SJSA1 (cell line): ENCODE results near the gene RUNX3. TPM values are rescaled to one million over a fixed set of nuclear protein-coding genes. Genes with fewer than 3 reads are reported as not detected.

ENCODE experiments used
- DNase-seq, 2 experiments: peaks; one replicate each; pipeline ENCODE4 v3.0.0-alpha.2; 2015 to 2020; ENCODE audit warnings: low spot score in 2 of 2, low read depth in 1 of 2
- H3K27ac ChIP-seq: fragments of 250-450 bp; sonication (Bioruptor Pico); 2 replicates; pipeline ENCODE4 v1.5.1; 2020; ENCODE audit warnings: mild to moderate bottlenecking, moderate library complexity
- H3K27me3 ChIP-seq: fragments of 250-450 bp; sonication (Bioruptor Pico); replicated peaks from 2 replicates; pipeline ENCODE4 v1.5.1; 2020; ENCODE audit warnings: mild to moderate bottlenecking, moderate library complexity
- H3K36me3 ChIP-seq: fragments of 250-450 bp; sonication (Bioruptor Pico); 2 replicates; pipeline ENCODE4 v1.5.1; 2020; ENCODE audit warnings: mild to moderate bottlenecking
- H3K4me1 ChIP-seq: fragments of 250-450 bp; sonication (Bioruptor Pico); replicated peaks from 2 replicates; pipeline ENCODE4 v1.6.1; 2021; ENCODE audit warnings: mild to moderate bottlenecking
- H3K4me3 ChIP-seq: fragments of 250-450 bp; sonication (Bioruptor Pico); 2 replicates; pipeline ENCODE4 v1.5.1; 2020; ENCODE audit warnings: mild to moderate bottlenecking
- H3K9me3 ChIP-seq: fragments of 250-450 bp; sonication (Bioruptor Pico); replicated peaks from 2 replicates; pipeline ENCODE4 v1.5.1; 2020; ENCODE audit warnings: mild to moderate bottlenecking
- total RNA-seq: library from RNA; depleted of rRNA; stranded (reverse); fragments of >200 nt; shearing (Covaris generic); gene quantifications from 2 replicates; pipeline ENCODE4 v1.2.3, GENCODE V29; 2014

RUNX3 gene
- total RNA-seq, 1 experiment from 2014 or later, result 8.8 TPM

- no peaks in the 10 kb centered on the region for H3K27me3 ChIP-seq
- H3K4me1 ChIP-seq, result peaks cover 26% of the 10 kb centered on the region
- H3K4me3 ChIP-seq, result no peak overlapping the region
- DNase-seq, result no peak
- no peak overlapping the region for H3K27ac ChIP-seq
- H3K36me3 ChIP-seq, result no peaks in the 10 kb centered on the region
- no peaks in the 10 kb centered on the region for H3K9me3 ChIP-seq
Measured at GRCh38 chr1:24946861-24947658, 17.0 kb upstream of the RUNX3 start.

GRCh38 chr1:24945354-24946326, 15.6 kb upstream of the RUNX3 start:
- H3K9me3 ChIP-seq, result no peaks in the 10 kb centered on the region
- H3K27me3 ChIP-seq, result no peaks in the 10 kb centered on the region
- no peak for DNase-seq
- H3K4me3 ChIP-seq, result no peak overlapping the region
- no peaks in the 10 kb centered on the region for H3K36me3 ChIP-seq
- H3K27ac ChIP-seq, result no peak overlapping the region
- peaks cover 16% of the 10 kb centered on the region for H3K4me1 ChIP-seq

GRCh38 chr1:24944318-24944717, 14.2 kb upstream of the RUNX3 start:
- Histone ChIP-seq H3K4me1 (peaks cover 12% of the 10 kb centered on the region), H3K9me3 (no peaks in the 10 kb centered on the region), H3K27ac (no peak overlapping the region), H3K4me3 (no peak overlapping the region), H3K36me3 (no peaks in the 10 kb centered on the region), H3K27me3 (no peaks in the 10 kb centered on the region)
- no peak for DNase-seq

GRCh38 chr1:24942789-24943188, 12.7 kb upstream of the RUNX3 start:
- no peak overlapping the region for H3K4me3 ChIP-seq
- H3K4me1 ChIP-seq, result 0 out of 2 replicates have a peak, but pooled peaks cover 5% of the 10 kb centered on the region
- peaks cover 5% of the 10 kb centered on the region; the same call in 1 of the 2 replicates for H3K36me3 ChIP-seq
- no peaks in the 10 kb centered on the region for H3K27me3 ChIP-seq
- no peak for DNase-seq
- H3K9me3 ChIP-seq, result no peaks in the 10 kb centered on the region
- no peak overlapping the region for H3K27ac ChIP-seq

- no peak for DNase-seq
- peaks cover 8% of the 10 kb centered on the region; the same call in 1 of the 2 replicates for H3K36me3 ChIP-seq
- H3K27ac ChIP-seq, result no peak overlapping the region
- H3K27me3 ChIP-seq, result no peaks in the 10 kb centered on the region
- 0 out of 2 replicates have a peak, but pooled peaks cover 5% of the 10 kb centered on the region for H3K4me1 ChIP-seq
- no peaks in the 10 kb centered on the region for H3K9me3 ChIP-seq
- H3K4me3 ChIP-seq, result no peak overlapping the region
Measured at GRCh38 chr1:24941564-24941963, 11.5 kb upstream of the RUNX3 start.

GRCh38 chr1:24940231-24940630, 10.2 kb upstream of the RUNX3 start:
- no peaks in the 10 kb centered on the region for H3K9me3 ChIP-seq
- no peak for DNase-seq
- peaks cover 8% of the 10 kb centered on the region; the same call in 1 of the 2 replicates for H3K36me3 ChIP-seq
- H3K4me1 ChIP-seq, result 0 out of 2 replicates have a peak, but pooled peaks cover 5% of the 10 kb centered on the region
- H3K4me3 ChIP-seq, result no peak overlapping the region
- H3K27me3 ChIP-seq, result no peaks in the 10 kb centered on the region
- H3K27ac ChIP-seq, result no peak overlapping the region

- H3K27me3 ChIP-seq, result no peaks in the 10 kb centered on the region
- no peak overlapping the region for H3K27ac ChIP-seq
- H3K36me3 ChIP-seq, result peaks cover 8% of the 10 kb centered on the region; the same call in 1 of the 2 replicates
- no peak overlapping the region for H3K4me3 ChIP-seq
- DNase-seq, result no peak
- H3K4me1 ChIP-seq, result 0 out of 2 replicates have a peak, but pooled peaks cover 5% of the 10 kb centered on the region
- no peaks in the 10 kb centered on the region for H3K9me3 ChIP-seq
Measured at GRCh38 chr1:24939675-24940193, 9.7 kb upstream of the RUNX3 start.

- Histone ChIP-seq H3K4me3 (no peak overlapping the region), H3K4me1 (0 out of 2 replicates have a peak, but pooled peaks cover 5% of the 10 kb centered on the region), H3K27me3 (no peaks in the 10 kb centered on the region), H3K36me3 (peaks cover 8% of the 10 kb centered on the region; the same call in 1 of the 2 replicates), H3K9me3 (no peaks in the 10 kb centered on the region), H3K27ac (no peak overlapping the region)
- no peak for DNase-seq
Measured at GRCh38 chr1:24939040-24939674, 9.1 kb upstream of the RUNX3 start.

GRCh38 chr1:24938276-24938675, 8.2 kb upstream of the RUNX3 start:
- Histone ChIP-seq H3K4me1 (0 out of 2 replicates have a peak, but pooled peaks cover 5% of the 10 kb centered on the region), H3K4me3 (no peak overlapping the region), H3K27ac (no peak overlapping the region), H3K27me3 (no peaks in the 10 kb centered on the region), H3K9me3 (no peaks in the 10 kb centered on the region), H3K36me3 (peaks cover 8% of the 10 kb centered on the region; the same call in 1 of the 2 replicates)
- no peak for DNase-seq

- no peaks in the 10 kb centered on the region for H3K27me3 ChIP-seq
- no peaks in the 10 kb centered on the region; the same call in 1 of the 2 replicates for H3K9me3 ChIP-seq
- peaks cover 8% of the 10 kb centered on the region for H3K36me3 ChIP-seq
- peaks cover 9% of the 10 kb centered on the region for H3K4me1 ChIP-seq
- no peak for DNase-seq
- H3K4me3 ChIP-seq, result no peak overlapping the region
- no peak overlapping the region for H3K27ac ChIP-seq
Measured at GRCh38 chr1:24936684-24937083, 6.6 kb upstream of the RUNX3 start.

- DNase-seq, result no peak
- Histone ChIP-seq H3K4me3 (no peak overlapping the region), H3K27me3 (no peaks in the 10 kb centered on the region), H3K27ac (no peak overlapping the region), H3K9me3 (no peaks in the 10 kb centered on the region; the same call in 1 of the 2 replicates), H3K4me1 (peaks cover 9% of the 10 kb centered on the region), H3K36me3 (peaks cover 8% of the 10 kb centered on the region)
Measured at GRCh38 chr1:24935615-24936484, 5.8 kb upstream of the RUNX3 start.

GRCh38 chr1:24935196-24935526, 5.1 kb upstream of the RUNX3 start:
- DNase-seq, result no peak
- Histone ChIP-seq H3K9me3 (peaks cover 3% of the 10 kb centered on the region; the same call in 1 of the 2 replicates), H3K4me1 (peaks cover 15% of the 10 kb centered on the region), H3K36me3 (peaks cover 10% of the 10 kb centered on the region), H3K27me3 (no peaks in the 10 kb centered on the region), H3K4me3 (no peak overlapping the region), H3K27ac (no peak overlapping the region)
